Neural cell (in vitro differentiated cells): Measurements from ENCODE around the gene SAMM50.

Experiments
- EP300 ChIP-seq: fragments of 450-650 bp; conservative IDR thresholded peaks from 2 replicates; pipeline ENCODE4 v1.6.1; 2014; ENCODE audit warnings: antibody characterized with exemption, mild to moderate bottlenecking, moderate library complexity; ENCODE audit not compliant: poor library complexity, severe bottlenecking
- EZH2 ChIP-seq: fragments of 200-600, 300-800 bp; shearing (Covaris generic), sonication (generic); IDR thresholded peaks from 2 replicates; pipeline ENCODE4 v1.6.1; 2014; ENCODE audit warnings: antibody characterized with exemption, low read length, borderline replicate concordance, mild to moderate bottlenecking; ENCODE audit not compliant: insufficient read depth, poor library complexity, severe bottlenecking
- POLR2AphosphoS5 ChIP-seq: IDR thresholded peaks from 2 replicates; pipeline ENCODE4 v1.6.1; 2012
- RAD21 ChIP-seq: fragments of 450-650 bp; conservative IDR thresholded peaks from 2 replicates; pipeline ENCODE4 v1.6.1; 2014; ENCODE audit warnings: antibody characterized with exemption, mild to moderate bottlenecking, moderate library complexity
- TAF1 ChIP-seq: IDR thresholded peaks from 2 replicates; pipeline ENCODE4 v1.6.1; 2012; ENCODE audit warnings: low read depth
- TF ChIP-seq, protein P1 (sequence below): fragments of 450-650 bp; IDR thresholded peaks from 2 replicates; pipeline ENCODE4 v1.5.1; 2014; ENCODE audit warnings: antibody characterized with exemption, mild to moderate bottlenecking, moderate library complexity; ENCODE audit not compliant: poor library complexity, severe bottlenecking

DNA sequence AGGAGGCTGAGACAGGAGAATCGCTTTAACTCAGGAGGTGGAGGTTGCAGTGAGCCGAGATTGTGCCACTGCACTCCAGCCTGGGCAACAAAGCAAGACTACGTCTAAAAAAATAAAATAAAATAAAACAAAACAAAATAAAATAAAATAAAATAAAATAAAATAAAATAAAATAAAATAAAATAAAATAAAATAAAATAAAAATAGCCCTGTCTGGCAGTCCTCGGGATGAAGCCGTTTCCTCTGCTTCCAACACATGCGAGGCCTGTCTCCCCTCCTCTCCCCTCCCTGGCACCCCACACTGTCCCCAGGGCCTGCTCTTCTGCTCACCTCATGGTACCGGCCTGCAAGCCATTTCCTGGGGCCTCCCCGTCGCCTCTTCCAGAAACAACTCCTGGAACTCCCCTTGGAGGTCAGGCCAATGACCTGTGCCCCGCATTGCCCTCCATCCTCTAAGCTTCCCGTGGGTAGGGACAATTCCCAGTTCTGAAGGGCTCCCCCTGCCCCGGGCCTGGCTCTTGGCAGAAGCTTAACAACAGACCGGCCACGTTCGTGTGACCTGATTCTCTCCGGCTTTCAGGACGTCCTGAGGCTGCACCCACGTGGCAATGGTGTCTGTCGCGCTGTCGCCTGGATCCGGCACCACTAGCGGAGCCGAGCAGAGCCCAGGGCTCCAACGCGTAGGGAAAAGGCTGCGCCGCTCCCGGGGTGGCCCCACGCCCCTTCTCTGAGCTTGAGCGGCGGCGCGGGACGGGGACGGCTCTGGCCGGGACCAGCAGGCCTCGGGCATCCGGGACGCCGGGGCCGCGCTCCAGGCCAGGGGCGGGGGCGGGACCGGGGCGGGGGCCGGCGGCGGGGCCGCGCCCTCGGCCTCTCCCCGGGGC is 68.4 kb downstream of the SAMM50 start:
- TF ChIP-seq POLR2AphosphoS5: no peak
- TF ChIP-seq RAD21: no peak
- TF ChIP-seq, protein P1, sequence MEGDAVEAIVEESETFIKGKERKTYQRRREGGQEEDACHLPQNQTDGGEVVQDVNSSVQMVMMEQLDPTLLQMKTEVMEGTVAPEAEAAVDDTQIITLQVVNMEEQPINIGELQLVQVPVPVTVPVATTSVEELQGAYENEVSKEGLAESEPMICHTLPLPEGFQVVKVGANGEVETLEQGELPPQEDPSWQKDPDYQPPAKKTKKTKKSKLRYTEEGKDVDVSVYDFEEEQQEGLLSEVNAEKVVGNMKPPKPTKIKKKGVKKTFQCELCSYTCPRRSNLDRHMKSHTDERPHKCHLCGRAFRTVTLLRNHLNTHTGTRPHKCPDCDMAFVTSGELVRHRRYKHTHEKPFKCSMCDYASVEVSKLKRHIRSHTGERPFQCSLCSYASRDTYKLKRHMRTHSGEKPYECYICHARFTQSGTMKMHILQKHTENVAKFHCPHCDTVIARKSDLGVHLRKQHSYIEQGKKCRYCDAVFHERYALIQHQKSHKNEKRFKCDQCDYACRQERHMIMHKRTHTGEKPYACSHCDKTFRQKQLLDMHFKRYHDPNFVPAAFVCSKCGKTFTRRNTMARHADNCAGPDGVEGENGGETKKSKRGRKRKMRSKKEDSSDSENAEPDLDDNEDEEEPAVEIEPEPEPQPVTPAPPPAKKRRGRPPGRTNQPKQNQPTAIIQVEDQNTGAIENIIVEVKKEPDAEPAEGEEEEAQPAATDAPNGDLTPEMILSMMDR: no peak
- TF ChIP-seq EZH2: no peak
- no peak for TF ChIP-seq TAF1
- no peak for TF ChIP-seq EP300
